Body of pancreas (tissue), 4 donors: ENCODE data around the gene MAD1L1.

Experiments used
- POLR2A ChIP-seq, 3 donors: fragments of 450-650 bp; IDR thresholded peaks; one replicate each; pipeline ENCODE4 v1.6.1; 2016; ENCODE audit warnings: antibody characterized with exemption in 3 of 3, mild to moderate bottlenecking in 2 of 3
- TF ChIP-seq, protein P1 (sequence below), 7 experiments: fragments of 450-650 bp in 4 of 7; fragments of 200-600 bp in 3 of 7; sonication (generic) in 3 of 7; IDR thresholded peaks; one replicate each; pipeline ENCODE4 v1.5.1; 2016 to 2019; ENCODE audit warnings: antibody characterized with exemption in 7 of 7

DNA sequence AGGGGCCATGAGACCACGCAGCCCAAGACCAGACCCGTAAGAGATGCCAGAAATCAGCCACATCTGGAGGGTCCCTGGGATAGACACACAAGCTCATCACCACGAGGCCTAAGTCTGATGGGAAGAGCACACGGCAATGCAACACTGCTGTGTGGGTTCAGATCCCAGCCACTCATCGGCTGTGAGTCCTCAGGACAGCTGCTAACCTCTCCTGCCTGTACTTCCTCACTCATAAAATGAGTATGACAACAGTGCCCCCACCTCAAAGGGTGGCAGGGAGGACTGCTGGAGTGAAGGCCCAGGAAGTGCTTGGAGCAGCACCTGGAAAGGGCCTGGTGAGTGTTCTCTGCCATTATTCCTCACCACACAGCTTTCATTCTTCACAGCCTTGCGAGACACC lies 60.9 kb downstream of the MAD1L1 start:
- TF ChIP-seq, protein P1, sequence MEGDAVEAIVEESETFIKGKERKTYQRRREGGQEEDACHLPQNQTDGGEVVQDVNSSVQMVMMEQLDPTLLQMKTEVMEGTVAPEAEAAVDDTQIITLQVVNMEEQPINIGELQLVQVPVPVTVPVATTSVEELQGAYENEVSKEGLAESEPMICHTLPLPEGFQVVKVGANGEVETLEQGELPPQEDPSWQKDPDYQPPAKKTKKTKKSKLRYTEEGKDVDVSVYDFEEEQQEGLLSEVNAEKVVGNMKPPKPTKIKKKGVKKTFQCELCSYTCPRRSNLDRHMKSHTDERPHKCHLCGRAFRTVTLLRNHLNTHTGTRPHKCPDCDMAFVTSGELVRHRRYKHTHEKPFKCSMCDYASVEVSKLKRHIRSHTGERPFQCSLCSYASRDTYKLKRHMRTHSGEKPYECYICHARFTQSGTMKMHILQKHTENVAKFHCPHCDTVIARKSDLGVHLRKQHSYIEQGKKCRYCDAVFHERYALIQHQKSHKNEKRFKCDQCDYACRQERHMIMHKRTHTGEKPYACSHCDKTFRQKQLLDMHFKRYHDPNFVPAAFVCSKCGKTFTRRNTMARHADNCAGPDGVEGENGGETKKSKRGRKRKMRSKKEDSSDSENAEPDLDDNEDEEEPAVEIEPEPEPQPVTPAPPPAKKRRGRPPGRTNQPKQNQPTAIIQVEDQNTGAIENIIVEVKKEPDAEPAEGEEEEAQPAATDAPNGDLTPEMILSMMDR (IDR thresholded peaks at IDR 0.05) = no peak
- no peak for TF ChIP-seq POLR2A (IDR thresholded peaks at IDR 0.05)
